ENCODE data around the gene LRRC66. TPM values are rescaled to one million over a fixed set of nuclear protein-coding genes. Genes with fewer than 3 reads are reported as not detected.
A peak's percentile ranks its signal among the peaks of the same experiment; 100 is the strongest.

Gene LRRC66
- total RNA-seq, 1 donor from 2014 or later: 1.0 TPM

- no peak for DNase-seq (ENCODE audit: low spot score)
- Histone ChIP-seq H4K20me1 (ENCODE audit: low read depth) (no peaks in the 10 kb centered on the region), H3K79me2 (ENCODE audit: low read depth) (no peaks in the 10 kb centered on the region), H3K36me3 (peaks cover 4% of the 10 kb centered on the region), H3K27ac (no peak overlapping the region), H3F3A (ENCODE audit: low read depth) (no peaks in the 10 kb centered on the region), H3K4me2 (no peak overlapping the region), H2AFZ (replicated peaks) (no peak overlapping the region), H3K27me3 (no peaks in the 10 kb centered on the region), H3K9me3 (ENCODE audit: low read depth) (no peaks in the 10 kb centered on the region), H3K4me1 (no peaks in the 10 kb centered on the region), H3K4me3 (no peak overlapping the region), H3K9ac (no peak overlapping the region)
- H3K27ac Mint-ChIP-seq: no peak overlapping the region
- no peaks in the 10 kb centered on the region for H3K36me3 Mint-ChIP-seq
- no peaks in the 10 kb centered on the region for H3K9me3 Mint-ChIP-seq
- TF ChIP-seq CTCF (IDR thresholded peaks at IDR 0.05) (no peak), EZH2 (IDR thresholded peaks at IDR 0.05) (no peak), EZH2phosphoT487 (IDR thresholded peaks at IDR 0.05) (no peak)
- no peaks in the 10 kb centered on the region for H3K4me1 Mint-ChIP-seq
- no peak overlapping the region for H3K4me3 Mint-ChIP-seq
- H3K27me3 Mint-ChIP-seq (ENCODE audit: insufficient read depth, low read depth): peaks cover 5% of the 10 kb centered on the region
These were observed 15.7 kb downstream of the LRRC66 start for GRCh38 chr4:52004414-52004813.

DNA sequence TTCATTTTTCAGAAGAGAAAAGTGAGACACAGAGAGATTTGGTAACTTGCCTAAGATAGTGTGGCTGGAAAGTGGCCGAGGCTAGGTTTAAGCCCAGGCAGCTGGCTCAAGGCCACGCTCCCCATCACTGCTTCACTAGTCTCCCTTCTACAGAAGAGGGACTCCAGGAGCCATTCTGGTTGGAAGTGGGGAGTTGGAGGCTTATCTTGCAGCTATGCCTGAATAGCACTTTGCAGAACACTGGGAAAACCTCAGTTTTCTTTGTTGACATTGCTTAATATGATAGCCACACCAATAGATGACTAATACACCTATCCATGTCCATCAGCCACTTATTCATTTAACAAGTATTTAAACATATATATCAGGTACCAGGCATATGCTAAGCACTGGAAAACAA, 18.5 kb downstream of the LRRC66 start:
- H3K79me2 ChIP-seq (ENCODE audit: low read depth): no peaks in the 10 kb centered on the region
- H3K27ac Mint-ChIP-seq: no peak overlapping the region
- no peak overlapping the region for H3K4me3 ChIP-seq
- peaks cover 7% of the 10 kb centered on the region for H3K27me3 Mint-ChIP-seq (ENCODE audit: insufficient read depth, low read depth)
- H3K4me3 Mint-ChIP-seq: no peak overlapping the region
- no peak overlapping the region for H3K9ac ChIP-seq
- TF ChIP-seq CTCF (IDR thresholded peaks at IDR 0.05): no peak
- TF ChIP-seq EZH2 (IDR thresholded peaks at IDR 0.05): no peak
- no peak for TF ChIP-seq EZH2phosphoT487 (IDR thresholded peaks at IDR 0.05)
- no peaks in the 10 kb centered on the region for H3F3A ChIP-seq (ENCODE audit: low read depth)
- H2AFZ ChIP-seq (replicated peaks): no peak overlapping the region
- no peak overlapping the region for H3K4me2 ChIP-seq
- H3K36me3 ChIP-seq: no peaks in the 10 kb centered on the region
- no peak for DNase-seq (ENCODE audit: low spot score)
- H4K20me1 ChIP-seq (ENCODE audit: low read depth): no peaks in the 10 kb centered on the region
- peaks cover 15% of the 10 kb centered on the region for H3K4me1 ChIP-seq
- H3K9me3 Mint-ChIP-seq: no peaks in the 10 kb centered on the region
- H3K27ac ChIP-seq: no peak overlapping the region
- no peaks in the 10 kb centered on the region for H3K27me3 ChIP-seq
- no peaks in the 10 kb centered on the region for H3K9me3 ChIP-seq (ENCODE audit: low read depth)
- H3K36me3 Mint-ChIP-seq: no peaks in the 10 kb centered on the region
- peaks cover 2% of the 10 kb centered on the region for H3K4me1 Mint-ChIP-seq

GRCh38 chr4:51999250-51999649, 20.9 kb downstream of the LRRC66 start:
- DNase-seq (ENCODE audit: low spot score): no peak
- TF ChIP-seq EZH2phosphoT487 (IDR thresholded peaks at IDR 0.05) (no peak), CTCF (IDR thresholded peaks at IDR 0.05) (no peak), EZH2 (IDR thresholded peaks at IDR 0.05) (no peak)
- Histone ChIP-seq H3F3A (ENCODE audit: low read depth) (peaks cover 4% of the 10 kb centered on the region), H3K4me1 (peaks cover 20% of the 10 kb centered on the region), H3K9me3 (ENCODE audit: low read depth) (no peaks in the 10 kb centered on the region), H4K20me1 (ENCODE audit: low read depth) (no peaks in the 10 kb centered on the region), H3K4me3 (no peak overlapping the region), H3K4me2 (peak overlapping the region; percentile 27), H3K27ac (no peak overlapping the region), H3K36me3 (no peaks in the 10 kb centered on the region), H3K79me2 (ENCODE audit: low read depth) (no peaks in the 10 kb centered on the region), H3K9ac (no peak overlapping the region), H3K27me3 (no peaks in the 10 kb centered on the region), H2AFZ (replicated peaks) (no peak overlapping the region)
- Mint-ChIP-seq H3K4me3 (no peak overlapping the region), H3K27ac (no peak overlapping the region), H3K4me1 (peaks cover 8% of the 10 kb centered on the region), H3K36me3 (no peaks in the 10 kb centered on the region), H3K27me3 (ENCODE audit: insufficient read depth, low read depth) (peaks cover 7% of the 10 kb centered on the region), H3K9me3 (no peaks in the 10 kb centered on the region)
